ENCODE data around the gene CDHR2.
A peak's percentile ranks its signal among the peaks of the same experiment; 100 is the strongest.

CDHR2 gene

GRCh38 chr5:176606032-176606431 is 56.9 kb downstream of the CDHR2 start:
- TF ChIP-seq, protein P1, sequence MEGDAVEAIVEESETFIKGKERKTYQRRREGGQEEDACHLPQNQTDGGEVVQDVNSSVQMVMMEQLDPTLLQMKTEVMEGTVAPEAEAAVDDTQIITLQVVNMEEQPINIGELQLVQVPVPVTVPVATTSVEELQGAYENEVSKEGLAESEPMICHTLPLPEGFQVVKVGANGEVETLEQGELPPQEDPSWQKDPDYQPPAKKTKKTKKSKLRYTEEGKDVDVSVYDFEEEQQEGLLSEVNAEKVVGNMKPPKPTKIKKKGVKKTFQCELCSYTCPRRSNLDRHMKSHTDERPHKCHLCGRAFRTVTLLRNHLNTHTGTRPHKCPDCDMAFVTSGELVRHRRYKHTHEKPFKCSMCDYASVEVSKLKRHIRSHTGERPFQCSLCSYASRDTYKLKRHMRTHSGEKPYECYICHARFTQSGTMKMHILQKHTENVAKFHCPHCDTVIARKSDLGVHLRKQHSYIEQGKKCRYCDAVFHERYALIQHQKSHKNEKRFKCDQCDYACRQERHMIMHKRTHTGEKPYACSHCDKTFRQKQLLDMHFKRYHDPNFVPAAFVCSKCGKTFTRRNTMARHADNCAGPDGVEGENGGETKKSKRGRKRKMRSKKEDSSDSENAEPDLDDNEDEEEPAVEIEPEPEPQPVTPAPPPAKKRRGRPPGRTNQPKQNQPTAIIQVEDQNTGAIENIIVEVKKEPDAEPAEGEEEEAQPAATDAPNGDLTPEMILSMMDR (IDR thresholded peaks at IDR 0.05; ENCODE audit: insufficient read depth, low read depth, low read length, missing control alignments), result no peak
- no peak for DNase-seq (ENCODE audit: low read depth)
- no peak overlapping the region for H3K4me3 ChIP-seq (ENCODE audit: low read depth, low read length)

GRCh38 chr5:176606875-176607274 is 57.7 kb downstream of the CDHR2 start:
- TF ChIP-seq, protein P1 (IDR thresholded peaks at IDR 0.05; ENCODE audit: insufficient read depth, low read depth, low read length, missing control alignments), result no peak
- no peak for DNase-seq (ENCODE audit: low read depth)
- no peak overlapping the region for H3K4me3 ChIP-seq (ENCODE audit: low read depth, low read length)

DNA sequence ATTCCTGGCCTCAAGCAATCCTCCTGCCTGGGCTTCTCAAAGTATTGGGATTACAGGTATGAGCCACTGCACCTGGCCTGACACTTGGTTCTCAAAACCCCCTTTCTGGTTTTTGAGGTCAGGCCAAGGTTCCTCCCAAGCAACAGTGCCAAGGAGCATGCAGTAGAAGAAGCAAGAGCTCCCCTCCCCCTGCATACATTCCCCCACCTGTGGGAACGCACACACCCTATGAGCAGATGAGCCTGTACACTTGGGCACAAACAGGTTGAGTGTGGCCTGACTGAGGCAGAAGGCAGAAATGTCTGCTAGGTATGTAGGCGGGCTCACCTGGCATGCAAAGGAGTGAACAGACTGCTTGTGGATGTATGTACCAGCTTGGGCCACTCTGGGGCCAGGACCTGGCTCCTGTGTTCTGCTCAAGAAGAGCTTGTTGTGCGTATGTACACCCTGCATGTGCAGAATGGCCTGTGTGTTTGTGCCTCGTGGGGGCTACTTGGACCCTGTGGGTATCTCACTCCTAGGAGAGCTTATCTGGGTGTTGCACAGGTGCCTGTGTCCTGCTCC is 59.1 kb downstream of the CDHR2 start:
- no peak overlapping the region for H3K4me3 ChIP-seq (ENCODE audit: low read depth, low read length)
- TF ChIP-seq, protein P1 (IDR thresholded peaks at IDR 0.05; ENCODE audit: insufficient read depth, low read depth, low read length, missing control alignments), result no peak
- no peak for DNase-seq (ENCODE audit: low read depth)

DNA sequence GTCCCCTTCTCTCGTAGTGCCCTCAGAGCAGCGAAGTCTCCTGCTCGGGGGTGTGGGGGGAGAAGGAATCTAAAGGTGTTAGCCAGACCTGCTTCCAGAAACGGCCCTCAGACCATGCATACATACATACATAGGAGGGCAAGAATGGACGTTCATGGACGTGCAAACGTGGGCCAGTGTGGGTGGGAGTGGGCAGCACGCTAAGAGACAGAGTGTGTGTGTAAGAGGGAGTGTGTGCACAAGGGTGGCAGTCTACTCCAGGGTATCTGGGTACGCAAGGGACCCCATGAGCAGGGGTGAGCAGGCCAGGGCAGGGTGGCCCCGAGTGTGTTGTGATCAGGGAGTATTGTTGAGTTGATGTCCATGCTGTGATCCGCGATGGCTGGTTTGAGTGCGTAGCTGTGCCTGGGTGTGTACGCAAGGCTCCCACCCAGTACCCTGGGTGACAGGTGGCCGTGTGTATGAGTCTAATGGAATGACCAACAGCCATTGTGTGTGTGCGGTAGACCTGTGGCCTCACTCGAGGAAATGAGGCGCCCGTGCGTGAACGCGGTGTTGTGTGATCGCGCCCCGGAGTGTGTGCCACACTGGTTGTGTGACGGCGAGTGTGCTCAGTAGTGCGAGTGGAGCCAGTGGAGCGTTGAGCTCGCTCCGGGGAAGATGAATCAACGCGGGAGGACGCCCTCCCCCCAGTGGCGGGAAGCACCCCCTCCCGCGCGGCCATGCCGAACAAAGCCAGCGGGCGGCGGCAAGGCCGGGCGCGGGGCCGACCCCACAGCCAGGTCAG is 60.0 kb downstream of the CDHR2 start:
- TF ChIP-seq, protein P1 (IDR thresholded peaks at IDR 0.05; ENCODE audit: insufficient read depth, low read depth, low read length, missing control alignments), result no peak
- DNase-seq (ENCODE audit: low read depth), result peak; percentile 55
- peak overlapping the region; percentile 58 for H3K4me3 ChIP-seq (ENCODE audit: low read depth, low read length)

DNA sequence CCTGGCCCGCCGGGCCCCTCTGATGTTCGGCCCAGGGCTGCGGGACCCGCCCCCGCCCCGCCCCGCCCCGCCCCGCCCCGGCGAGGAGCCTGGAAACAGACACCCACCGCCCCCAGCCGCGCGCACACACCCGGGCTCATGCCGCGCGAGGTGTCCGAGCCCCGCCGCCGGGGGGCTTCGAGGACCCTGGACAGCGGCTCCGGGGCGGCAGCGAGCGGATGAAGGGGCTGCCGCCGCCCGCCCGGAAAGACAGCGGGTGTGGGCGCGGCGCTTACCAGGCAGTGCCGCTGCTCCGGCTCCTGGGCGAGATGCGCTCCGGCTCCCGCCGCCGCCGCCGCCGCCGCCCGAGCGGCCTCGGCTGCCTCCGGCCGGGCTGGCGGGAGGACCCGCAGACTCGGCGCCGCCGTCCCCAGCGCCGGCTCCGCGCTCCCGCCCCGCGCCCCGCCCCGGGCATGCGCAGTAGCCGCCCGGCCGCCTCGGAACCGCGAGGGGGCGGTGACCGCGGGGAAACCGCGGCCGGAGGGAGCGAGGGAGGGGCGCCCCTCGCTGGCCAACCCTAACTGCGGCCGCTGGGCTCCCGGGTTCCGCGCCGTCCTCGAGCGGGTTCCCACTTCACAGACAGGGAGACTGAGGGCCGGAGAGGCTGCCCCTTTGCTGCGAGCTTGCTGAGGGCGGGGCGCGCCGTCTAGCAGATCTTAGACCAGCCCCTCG is 60.7 kb downstream of the CDHR2 start, which contains the start of gene GPRIN1:
Gene GPRIN1 (minus strand): TSS at position 433 of the 711 bp plus-strand sequence. CDS start 10,322 bp downstream, outside the sequence.
- TF ChIP-seq, protein P1 (IDR thresholded peaks at IDR 0.05; ENCODE audit: insufficient read depth, low read depth, low read length, missing control alignments), result peak; percentile 11
- peak; percentile 77 for DNase-seq (ENCODE audit: low read depth)
- H3K4me3 ChIP-seq (ENCODE audit: low read depth, low read length), result peak within 1 kb of the TSS; percentile 91

GRCh38 chr5:176610435-176610773 is 61.3 kb downstream of the CDHR2 start:
- H3K4me3 ChIP-seq (ENCODE audit: low read depth, low read length), result peak overlapping the region; percentile 91
- DNase-seq (ENCODE audit: low read depth), result no peak

More at GRCh38 chr5:176610435-176610773, 61.3 kb downstream of the CDHR2 start:
- TF ChIP-seq, protein P1 (IDR thresholded peaks at IDR 0.05; ENCODE audit: insufficient read depth, low read depth, low read length, missing control alignments), result no peak

Data from GM12865 (cell line).